KOPT-K1 (cell line): ENCODE results near the gene RSU1.

Experiments used
- H3K27ac ChIP-seq: fragments of 200-600 bp; sonication (generic); 2 replicates; pipeline ENCODE4 v1.5.1; 2016; ENCODE audit warnings: antibody characterized with exemption, mild to moderate bottlenecking, low read depth, low read length; ENCODE audit not compliant: poor library complexity, severe bottlenecking
- H3K36me3 ChIP-seq: fragments of 200-600 bp; sonication (generic); 2 replicates; pipeline ENCODE4 v1.5.1; 2017; ENCODE audit warnings: antibody characterized with exemption, mild to moderate bottlenecking, low read length, moderate library complexity; ENCODE audit not compliant: insufficient read depth
- H3K9me3 ChIP-seq: fragments of 200-600 bp; sonication (generic); 2 replicates; pipeline ENCODE4 v1.5.1; 2017; ENCODE audit warnings: antibody characterized with exemption, low read length, mild to moderate bottlenecking; ENCODE audit not compliant: insufficient read depth, poor library complexity, severe bottlenecking

RSU1 gene

DNA sequence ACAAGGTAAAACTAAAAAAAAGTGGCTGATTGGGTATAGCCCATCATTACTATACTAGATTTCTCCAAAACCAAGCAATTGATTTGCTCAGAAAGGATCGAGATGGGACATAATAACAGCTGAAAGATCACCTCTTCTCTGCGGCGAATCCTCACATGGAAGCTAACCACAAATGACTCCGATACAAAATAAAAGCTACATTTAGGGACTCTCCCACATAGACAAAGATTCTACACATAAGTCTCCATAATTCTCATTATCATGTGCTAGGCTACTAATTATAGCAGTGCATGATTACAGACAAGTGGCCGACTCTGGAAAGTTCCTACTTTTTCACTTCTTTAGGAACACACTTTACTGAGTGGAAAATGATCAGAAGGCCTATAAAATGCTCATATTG, 116.9 kb downstream of the RSU1 start:
- Histone ChIP-seq H3K27ac (no peak overlapping the region), H3K9me3 (peaks cover 15% of the 10 kb centered on the region), H3K36me3 (no peaks in the 10 kb centered on the region)

DNA sequence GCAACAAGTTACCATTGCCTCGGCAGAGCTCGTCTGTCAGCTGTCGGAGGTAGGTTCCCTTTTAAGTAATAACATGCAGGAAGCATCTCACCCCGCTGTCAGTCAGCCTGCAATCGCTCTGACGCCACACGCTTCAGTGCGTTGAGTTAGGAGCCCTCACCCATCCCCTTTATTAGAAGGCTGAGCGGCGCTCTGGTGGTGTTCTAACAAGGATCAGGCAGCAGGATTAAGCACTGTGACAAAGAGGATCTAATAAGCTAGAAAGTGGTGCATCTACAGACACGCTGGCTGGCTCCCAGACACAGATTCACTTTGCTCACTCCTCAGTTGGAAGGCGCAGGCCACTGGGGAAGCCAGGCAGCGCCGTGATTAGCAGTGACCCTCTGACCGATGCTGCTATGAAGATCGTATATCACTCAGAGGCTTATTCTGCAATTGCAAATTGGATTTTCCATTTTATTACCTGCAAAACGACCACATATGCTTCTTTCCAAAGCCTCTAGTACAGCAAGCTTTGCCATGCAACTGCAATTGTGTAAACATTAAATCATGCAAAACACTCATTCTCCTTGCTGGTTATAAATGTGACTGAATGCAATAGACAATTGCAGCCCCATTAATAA, 117.7 kb downstream of the RSU1 start:
- Histone ChIP-seq H3K9me3 (peaks cover 15% of the 10 kb centered on the region), H3K36me3 (no peaks in the 10 kb centered on the region), H3K27ac (no peak overlapping the region)

GRCh38 chr10:16698461-16698860, 118.8 kb downstream of the RSU1 start:
- no peaks in the 10 kb centered on the region for H3K36me3 ChIP-seq
- H3K9me3 ChIP-seq = peaks cover 15% of the 10 kb centered on the region
- no peak overlapping the region for H3K27ac ChIP-seq

DNA sequence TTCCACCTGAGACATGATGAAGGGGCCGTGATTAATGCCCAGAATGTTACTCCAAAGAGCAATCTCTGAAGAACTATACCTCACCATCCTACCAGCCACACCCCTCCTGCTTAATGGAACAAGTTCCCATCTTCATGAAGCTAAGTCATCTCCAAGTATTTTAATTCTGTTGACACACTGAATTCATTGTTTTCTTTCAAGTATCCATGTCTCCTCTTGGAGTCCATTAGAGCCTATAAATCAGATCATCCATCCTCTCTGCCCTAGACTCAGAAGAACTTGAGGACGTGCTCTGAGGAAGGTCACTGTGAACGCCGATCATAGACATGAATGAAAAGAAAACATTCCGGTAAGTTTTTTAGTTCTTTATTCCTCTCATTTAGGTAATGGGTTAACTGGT, 126.8 kb downstream of the RSU1 start:
- no peak overlapping the region for H3K27ac ChIP-seq
- no peaks in the 10 kb centered on the region for H3K36me3 ChIP-seq
- H3K9me3 ChIP-seq = no peaks in the 10 kb centered on the region

GRCh38 chr10:16689696-16690095, 127.5 kb downstream of the RSU1 start:
- Histone ChIP-seq H3K27ac (no peak overlapping the region), H3K9me3 (no peaks in the 10 kb centered on the region)

DNA sequence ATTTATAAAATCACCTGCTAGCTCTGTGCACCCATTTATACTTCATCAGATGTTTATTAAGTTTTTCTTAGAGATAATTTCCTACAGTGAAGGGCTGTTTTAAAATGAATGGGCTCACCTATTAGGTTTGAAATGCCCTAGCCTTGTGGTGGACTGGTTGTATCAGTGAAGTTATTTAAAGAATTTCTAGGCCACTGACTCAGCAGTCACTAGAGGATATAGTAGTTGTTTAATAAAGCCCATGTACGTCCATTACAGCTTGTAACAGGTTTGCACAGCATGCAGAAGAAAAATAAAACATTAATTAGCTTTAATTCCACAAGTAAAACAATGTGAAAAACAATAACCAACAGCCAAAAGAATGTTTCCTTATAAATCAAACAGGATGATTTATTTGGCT, 128.0 kb downstream of the RSU1 start:
- no peak overlapping the region for H3K27ac ChIP-seq
- H3K9me3 ChIP-seq = no peaks in the 10 kb centered on the region
- no peaks in the 10 kb centered on the region for H3K36me3 ChIP-seq

More at GRCh38 chr10:16689696-16690095, 127.5 kb downstream of the RSU1 start:
- no peaks in the 10 kb centered on the region for H3K36me3 ChIP-seq

GRCh38 chr10:16686054-16686902, 130.9 kb downstream of the RSU1 start:
- Histone ChIP-seq H3K36me3 (no peaks in the 10 kb centered on the region), H3K9me3 (no peaks in the 10 kb centered on the region), H3K27ac (no peak overlapping the region)

GRCh38 chr10:16685551-16685950, 131.7 kb downstream of the RSU1 start:
- H3K9me3 ChIP-seq = no peaks in the 10 kb centered on the region
- no peak overlapping the region for H3K27ac ChIP-seq

GRCh38 chr10:16681521-16681920, 135.7 kb downstream of the RSU1 start:
- Histone ChIP-seq H3K9me3 (peaks cover 6% of the 10 kb centered on the region), H3K27ac (no peak overlapping the region), H3K36me3 (no peaks in the 10 kb centered on the region)

More at GRCh38 chr10:16685551-16685950, 131.7 kb downstream of the RSU1 start:
- H3K36me3 ChIP-seq = no peaks in the 10 kb centered on the region

- H3K9me3 ChIP-seq = peaks cover 10% of the 10 kb centered on the region
- no peaks in the 10 kb centered on the region for H3K36me3 ChIP-seq
- no peak overlapping the region for H3K27ac ChIP-seq
Observed at GRCh38 chr10:16679511-16679910, 137.7 kb downstream of the RSU1 start.

DNA sequence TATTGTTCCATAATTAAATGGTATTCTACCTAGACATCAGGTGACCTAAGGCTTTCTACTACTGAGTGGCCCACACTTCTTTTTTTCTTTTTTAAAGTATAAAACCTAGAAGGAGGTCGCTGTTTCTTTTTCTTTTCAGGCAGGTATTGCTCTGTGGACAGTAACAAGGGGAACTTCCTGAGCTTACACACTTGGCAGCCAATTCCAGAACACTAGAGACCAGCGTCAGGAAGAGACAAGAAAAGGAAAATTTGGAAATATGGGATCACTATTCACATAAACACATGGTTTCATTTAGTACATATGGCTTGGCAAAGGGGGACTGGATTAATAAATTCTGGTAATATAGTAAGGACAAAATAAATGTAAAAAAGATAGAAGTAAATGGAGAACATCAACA, 141.9 kb downstream of the RSU1 start:
- peaks cover 10% of the 10 kb centered on the region for H3K9me3 ChIP-seq
- no peaks in the 10 kb centered on the region for H3K36me3 ChIP-seq
- no peak overlapping the region for H3K27ac ChIP-seq

- Histone ChIP-seq H3K9me3 (peaks cover 10% of the 10 kb centered on the region), H3K27ac (no peak overlapping the region), H3K36me3 (no peaks in the 10 kb centered on the region)
Observed at GRCh38 chr10:16674147-16674703, 143.0 kb downstream of the RSU1 start.

DNA sequence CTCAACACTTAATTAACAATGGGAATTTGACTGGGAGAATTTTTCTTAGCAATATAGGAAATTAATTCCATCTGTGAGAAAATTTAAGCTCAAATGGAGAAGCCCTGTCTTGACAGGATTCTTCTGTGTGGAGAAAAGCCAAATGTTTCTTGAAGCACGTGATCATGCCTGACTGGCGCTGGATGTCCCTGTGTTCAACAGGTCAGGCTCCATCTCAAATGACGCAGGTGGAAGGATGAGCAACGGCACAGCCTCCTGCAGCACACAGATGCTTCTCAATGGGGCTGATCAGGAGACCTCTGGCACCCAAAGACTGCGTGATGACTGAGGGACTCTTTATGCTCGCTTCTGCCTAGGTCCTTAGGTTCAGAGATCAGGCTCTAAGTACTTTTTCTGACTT, 143.8 kb downstream of the RSU1 start:
- H3K36me3 ChIP-seq = no peaks in the 10 kb centered on the region
- H3K27ac ChIP-seq = no peak overlapping the region
- peaks cover 10% of the 10 kb centered on the region for H3K9me3 ChIP-seq

- Histone ChIP-seq H3K9me3 (no peaks in the 10 kb centered on the region), H3K27ac (no peak overlapping the region), H3K36me3 (no peaks in the 10 kb centered on the region)
Observed at GRCh38 chr10:16663444-16663843, 153.8 kb downstream of the RSU1 start.

DNA sequence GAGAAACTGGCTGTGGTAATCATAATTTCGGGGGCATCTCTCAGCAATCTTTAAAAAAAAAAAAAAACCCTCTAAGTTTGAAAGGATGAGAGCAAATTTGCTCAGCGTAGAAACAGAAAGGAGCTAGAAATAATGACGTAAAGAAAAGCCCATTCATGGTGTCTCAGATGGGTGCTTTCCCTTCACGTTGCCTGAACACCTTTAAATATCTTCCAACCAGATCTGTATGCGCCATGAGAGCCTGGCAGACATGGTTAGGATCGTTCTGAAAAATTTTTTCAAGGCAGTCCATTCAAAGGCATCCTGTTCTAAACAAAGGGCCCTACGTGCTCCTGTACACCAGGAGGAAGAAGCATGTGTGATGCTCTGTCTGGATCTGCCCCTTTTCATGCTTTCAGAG, 154.3 kb downstream of the RSU1 start:
- no peaks in the 10 kb centered on the region for H3K36me3 ChIP-seq
- H3K27ac ChIP-seq = no peak overlapping the region
- H3K9me3 ChIP-seq = no peaks in the 10 kb centered on the region
